ENCODE measurements around the gene DBF4B. TPM values are rescaled to one million over a fixed set of nuclear protein-coding genes. Genes with fewer than 3 reads are reported as not detected.

DBF4B gene
- total RNA-seq, 1 donor from 2014 or later, result 16.4 TPM

DNA sequence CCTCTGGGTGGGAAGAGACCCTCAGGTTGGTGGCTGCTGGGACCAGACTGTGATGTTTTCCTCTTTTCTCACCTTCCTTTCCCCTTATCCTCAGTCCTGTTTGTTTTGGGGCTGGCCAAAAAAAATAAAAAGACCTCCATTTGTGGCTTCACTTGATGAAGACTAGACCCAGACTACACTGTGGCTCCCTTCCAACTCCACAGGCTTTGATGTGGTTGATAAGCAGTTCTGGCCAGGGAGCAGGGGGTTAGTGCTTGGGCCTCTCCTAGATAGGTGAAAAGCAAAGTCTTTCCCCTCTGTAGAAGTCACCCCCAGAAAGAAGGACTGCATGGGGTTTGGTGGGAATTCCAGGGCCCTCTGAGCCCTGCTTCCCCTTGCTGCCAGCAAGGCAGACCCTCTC, 39.1 kb downstream of the DBF4B start:
- TF ChIP-seq, protein P1, sequence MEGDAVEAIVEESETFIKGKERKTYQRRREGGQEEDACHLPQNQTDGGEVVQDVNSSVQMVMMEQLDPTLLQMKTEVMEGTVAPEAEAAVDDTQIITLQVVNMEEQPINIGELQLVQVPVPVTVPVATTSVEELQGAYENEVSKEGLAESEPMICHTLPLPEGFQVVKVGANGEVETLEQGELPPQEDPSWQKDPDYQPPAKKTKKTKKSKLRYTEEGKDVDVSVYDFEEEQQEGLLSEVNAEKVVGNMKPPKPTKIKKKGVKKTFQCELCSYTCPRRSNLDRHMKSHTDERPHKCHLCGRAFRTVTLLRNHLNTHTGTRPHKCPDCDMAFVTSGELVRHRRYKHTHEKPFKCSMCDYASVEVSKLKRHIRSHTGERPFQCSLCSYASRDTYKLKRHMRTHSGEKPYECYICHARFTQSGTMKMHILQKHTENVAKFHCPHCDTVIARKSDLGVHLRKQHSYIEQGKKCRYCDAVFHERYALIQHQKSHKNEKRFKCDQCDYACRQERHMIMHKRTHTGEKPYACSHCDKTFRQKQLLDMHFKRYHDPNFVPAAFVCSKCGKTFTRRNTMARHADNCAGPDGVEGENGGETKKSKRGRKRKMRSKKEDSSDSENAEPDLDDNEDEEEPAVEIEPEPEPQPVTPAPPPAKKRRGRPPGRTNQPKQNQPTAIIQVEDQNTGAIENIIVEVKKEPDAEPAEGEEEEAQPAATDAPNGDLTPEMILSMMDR (IDR thresholded peaks at IDR 0.05; ENCODE audit: unreplicated experiment), result no peak
- Mint-ChIP-seq H3K36me3 (ENCODE audit: low read depth, unreplicated experiment) (peaks cover 22% of the 10 kb centered on the region), H3K9me3 (ENCODE audit: unreplicated experiment) (no peaks in the 10 kb centered on the region), H3K27me3 (ENCODE audit: unreplicated experiment) (peaks cover 7% of the 10 kb centered on the region), H3K27ac (ENCODE audit: unreplicated experiment) (no peak overlapping the region), H3K4me1 (ENCODE audit: unreplicated experiment) (peaks cover 16% of the 10 kb centered on the region), H3K4me3 (ENCODE audit: unreplicated experiment) (peak overlapping the region; percentile 76)
- no peak for DNase-seq (ENCODE audit: low spot score)

DNA sequence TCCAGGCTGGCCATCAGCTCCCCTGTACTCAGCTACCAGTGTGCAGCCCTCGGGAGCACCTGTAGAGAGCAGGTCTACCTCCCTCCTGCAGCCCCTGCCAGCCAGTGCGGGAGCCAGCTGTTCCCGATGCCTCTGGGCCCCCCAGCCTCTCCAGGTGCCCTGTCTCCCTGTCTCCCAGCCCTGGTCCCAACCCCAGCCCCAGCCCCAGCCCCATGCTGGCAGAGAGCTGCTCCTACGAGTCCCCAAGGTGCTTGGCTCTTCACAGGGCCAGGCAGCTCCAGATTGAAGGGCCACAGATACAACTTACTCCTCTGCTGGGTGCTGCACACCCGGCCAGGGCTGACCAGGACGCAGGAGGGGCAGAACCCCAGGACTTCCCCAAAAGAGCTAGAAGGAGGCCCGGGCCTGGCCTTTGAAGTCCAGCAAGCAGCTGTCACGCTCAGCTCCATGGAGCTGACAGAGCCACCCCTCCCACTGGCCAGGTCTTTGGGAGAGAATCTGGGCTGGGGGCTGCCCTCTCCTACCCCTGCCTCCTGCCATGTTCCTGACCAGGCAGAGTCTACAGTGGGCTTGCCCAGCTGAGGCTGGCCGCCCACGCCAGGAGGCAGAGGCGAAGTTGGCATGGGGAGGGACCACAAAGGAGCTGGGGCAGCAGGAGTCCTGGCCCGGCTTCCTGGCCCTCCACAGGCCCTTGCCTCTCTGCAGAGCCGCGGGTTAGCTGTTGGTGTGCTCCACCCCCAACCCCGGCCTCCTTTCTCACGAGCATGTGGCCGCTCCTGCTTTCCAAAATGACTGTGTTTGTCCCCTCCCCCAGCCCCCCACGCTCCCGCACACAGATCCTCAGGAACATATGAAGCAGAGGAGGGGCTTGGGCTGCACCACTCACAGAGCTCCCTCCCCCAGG, 40.9 kb downstream of the DBF4B start:
- peaks cover 7% of the 10 kb centered on the region for H3K27me3 Mint-ChIP-seq (ENCODE audit: unreplicated experiment)
- no peak overlapping the region for H3K27ac Mint-ChIP-seq (ENCODE audit: unreplicated experiment)
- DNase-seq (ENCODE audit: low spot score), result no peak
- peaks cover 22% of the 10 kb centered on the region for H3K36me3 Mint-ChIP-seq (ENCODE audit: low read depth, unreplicated experiment)
- no peak overlapping the region for H3K4me3 Mint-ChIP-seq (ENCODE audit: unreplicated experiment)
- TF ChIP-seq, protein P1 (IDR thresholded peaks at IDR 0.05; ENCODE audit: unreplicated experiment), result no peak
- peaks cover 16% of the 10 kb centered on the region for H3K4me1 Mint-ChIP-seq (ENCODE audit: unreplicated experiment)
- H3K9me3 Mint-ChIP-seq (ENCODE audit: unreplicated experiment), result no peaks in the 10 kb centered on the region

DNA sequence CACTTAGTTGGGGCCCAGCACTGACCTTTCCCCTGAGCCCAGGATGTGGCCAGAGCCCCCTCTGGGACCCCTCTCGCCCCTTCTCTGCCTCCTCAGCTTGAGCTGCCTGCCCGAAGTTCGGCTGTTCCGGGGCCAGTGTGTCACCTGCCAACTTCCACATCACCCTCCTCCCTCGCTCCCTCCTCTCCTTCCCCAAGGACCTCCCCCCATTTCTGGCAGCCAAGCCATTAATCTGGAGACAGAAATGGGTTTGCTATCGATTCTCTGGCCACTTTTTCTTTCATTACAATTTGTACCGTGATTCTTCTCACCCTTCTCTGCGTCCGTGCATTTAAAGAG, 41.5 kb downstream of the DBF4B start:
- Mint-ChIP-seq H3K4me1 (ENCODE audit: unreplicated experiment) (peaks cover 16% of the 10 kb centered on the region), H3K9me3 (ENCODE audit: unreplicated experiment) (no peaks in the 10 kb centered on the region), H3K27me3 (ENCODE audit: unreplicated experiment) (peaks cover 7% of the 10 kb centered on the region), H3K36me3 (ENCODE audit: low read depth, unreplicated experiment) (peaks cover 22% of the 10 kb centered on the region), H3K27ac (ENCODE audit: unreplicated experiment) (peak overlapping the region; percentile 34), H3K4me3 (ENCODE audit: unreplicated experiment) (no peak overlapping the region)
- TF ChIP-seq, protein P1 (IDR thresholded peaks at IDR 0.05; ENCODE audit: unreplicated experiment), result no peak
- no peak for DNase-seq (ENCODE audit: low spot score)

DNA sequence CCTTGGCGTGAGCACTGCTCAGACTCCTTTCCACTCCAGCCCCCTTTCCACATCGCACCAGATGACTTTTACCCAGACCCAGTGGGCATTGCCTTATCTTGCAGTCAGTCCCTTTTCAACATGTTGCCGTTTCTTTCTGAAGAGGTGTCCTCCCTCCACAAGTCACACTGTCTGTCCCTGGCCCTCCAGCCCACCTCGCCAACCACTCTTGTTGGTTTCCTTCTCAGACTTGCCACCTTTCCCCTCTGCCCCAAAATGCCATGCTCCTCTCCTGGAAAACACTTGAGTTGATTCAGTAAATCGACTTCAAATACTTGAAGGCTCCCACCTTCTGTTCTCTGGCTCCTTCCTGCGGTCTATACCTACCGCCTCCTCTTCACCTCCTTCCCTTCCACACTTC, 42.9 kb downstream of the DBF4B start:
- TF ChIP-seq, protein P1 (IDR thresholded peaks at IDR 0.05; ENCODE audit: unreplicated experiment), result no peak
- peak overlapping the region; percentile 53 for H3K27ac Mint-ChIP-seq (ENCODE audit: unreplicated experiment)
- no peak for DNase-seq (ENCODE audit: low spot score)
- peaks cover 16% of the 10 kb centered on the region for H3K4me1 Mint-ChIP-seq (ENCODE audit: unreplicated experiment)
- peaks cover 3% of the 10 kb centered on the region for H3K27me3 Mint-ChIP-seq (ENCODE audit: unreplicated experiment)
- H3K9me3 Mint-ChIP-seq (ENCODE audit: unreplicated experiment), result no peaks in the 10 kb centered on the region
- peaks cover 22% of the 10 kb centered on the region for H3K36me3 Mint-ChIP-seq (ENCODE audit: low read depth, unreplicated experiment)
- H3K4me3 Mint-ChIP-seq (ENCODE audit: unreplicated experiment), result peak overlapping the region; percentile 39

DNA sequence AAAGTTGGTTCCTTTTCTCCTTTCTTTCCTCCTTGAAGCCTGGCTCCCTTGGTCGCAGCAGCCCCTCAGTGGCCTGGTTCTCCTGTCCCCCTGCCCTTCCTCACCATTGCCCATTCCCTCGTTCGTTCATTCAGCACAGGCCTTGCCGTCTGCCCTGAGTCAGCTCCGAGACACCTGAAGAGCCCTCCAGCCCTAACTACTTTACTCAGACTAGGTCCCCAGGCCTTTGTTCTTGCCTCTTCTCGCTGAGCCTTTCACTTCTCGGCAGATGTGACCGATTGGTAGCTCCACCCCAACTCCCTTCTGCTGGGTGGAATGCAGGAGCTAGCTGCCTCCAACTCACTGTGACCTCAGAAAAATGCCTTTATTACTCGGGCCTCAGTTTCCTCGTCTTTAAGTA, 43.3 kb downstream of the DBF4B start:
- Mint-ChIP-seq H3K9me3 (ENCODE audit: unreplicated experiment) (no peaks in the 10 kb centered on the region), H3K27me3 (ENCODE audit: unreplicated experiment) (no peaks in the 10 kb centered on the region), H3K36me3 (ENCODE audit: low read depth, unreplicated experiment) (peaks cover 22% of the 10 kb centered on the region), H3K4me1 (ENCODE audit: unreplicated experiment) (peaks cover 16% of the 10 kb centered on the region), H3K27ac (ENCODE audit: unreplicated experiment) (no peak overlapping the region), H3K4me3 (ENCODE audit: unreplicated experiment) (peak overlapping the region; percentile 39)
- TF ChIP-seq, protein P1 (IDR thresholded peaks at IDR 0.05; ENCODE audit: unreplicated experiment), result no peak
- no peak for DNase-seq (ENCODE audit: low spot score)

Data from endothelial cell (in vitro differentiated cells).